ENCODE data around the gene ZNF142.
A peak's percentile ranks its signal among the peaks of the same experiment; 100 is the strongest.

Gene ZNF142

DNA sequence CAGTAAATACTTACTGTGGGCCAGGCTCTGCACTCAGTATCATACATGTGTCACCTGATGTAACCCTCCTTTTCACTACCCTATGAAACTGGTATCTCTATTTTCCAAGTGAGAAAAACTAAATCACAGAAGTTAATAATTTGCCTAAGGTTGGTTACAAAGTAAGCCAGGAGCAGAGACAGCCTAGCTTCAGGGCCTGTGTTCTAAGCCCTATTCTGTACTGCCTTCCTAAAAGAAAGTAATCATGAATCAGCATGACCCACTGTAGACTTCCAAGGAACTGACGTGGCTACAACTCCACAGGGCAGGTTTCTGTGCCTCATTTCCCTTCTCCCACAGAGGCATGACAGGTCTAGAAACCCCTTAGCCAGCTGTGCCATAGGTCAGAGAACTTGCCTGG lies 14.3 kb downstream of the ZNF142 start:
- DNase-seq: no peak

DNA sequence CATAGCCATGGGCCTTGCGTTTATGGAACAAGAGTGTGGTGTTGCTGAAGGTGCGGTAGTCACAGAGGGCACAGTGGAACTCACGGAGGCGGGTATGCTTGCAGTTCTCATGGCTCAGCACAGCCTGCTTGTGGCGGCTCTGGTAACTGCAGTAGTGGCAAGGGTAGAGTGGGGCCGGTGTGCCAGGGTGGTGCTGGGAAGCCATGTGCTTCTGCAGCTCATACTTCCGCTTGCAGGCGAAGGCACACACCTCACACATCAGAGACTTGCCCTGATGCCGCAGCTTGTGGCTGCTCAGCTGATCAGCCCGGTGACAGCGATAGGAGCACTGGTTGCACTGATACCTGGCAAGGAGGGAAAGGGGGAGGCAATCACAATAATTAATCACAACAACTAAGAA lies 14.7 kb downstream of the ZNF142 start:
- no peak for DNase-seq

DNA sequence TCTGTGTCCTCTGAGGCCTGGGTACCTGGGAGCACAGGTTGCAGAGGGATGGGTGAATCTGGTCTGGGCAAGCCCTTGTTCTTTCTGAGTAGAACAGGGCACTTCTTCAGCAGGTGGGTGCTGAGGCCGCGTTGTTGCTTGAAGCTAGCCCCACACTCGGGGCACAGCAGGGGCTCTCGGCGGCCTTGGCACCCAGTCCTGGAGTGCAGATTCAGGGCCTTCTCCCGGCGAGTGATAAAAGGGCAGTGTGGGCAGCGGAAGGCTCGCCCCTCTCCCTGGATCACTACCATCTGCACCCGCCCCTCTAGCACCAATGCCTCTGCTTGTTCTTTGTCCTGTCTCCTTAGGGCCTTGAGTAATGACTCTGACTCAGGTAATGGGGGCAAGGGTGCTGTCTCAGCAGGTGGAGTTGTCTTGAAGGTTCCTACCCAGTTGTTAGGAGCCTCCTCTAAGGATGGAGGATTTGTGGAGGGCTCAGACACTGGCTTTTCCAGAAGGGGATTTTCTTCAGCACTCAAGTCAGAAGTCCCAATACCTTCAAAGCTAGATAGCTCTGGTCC lies 15.6 kb downstream of the ZNF142 start:
- DNase-seq: no peak

- no peak for DNase-seq
These were observed 16.6 kb downstream of the ZNF142 start for GRCh38 chr2:218642786-218643185.

DNA sequence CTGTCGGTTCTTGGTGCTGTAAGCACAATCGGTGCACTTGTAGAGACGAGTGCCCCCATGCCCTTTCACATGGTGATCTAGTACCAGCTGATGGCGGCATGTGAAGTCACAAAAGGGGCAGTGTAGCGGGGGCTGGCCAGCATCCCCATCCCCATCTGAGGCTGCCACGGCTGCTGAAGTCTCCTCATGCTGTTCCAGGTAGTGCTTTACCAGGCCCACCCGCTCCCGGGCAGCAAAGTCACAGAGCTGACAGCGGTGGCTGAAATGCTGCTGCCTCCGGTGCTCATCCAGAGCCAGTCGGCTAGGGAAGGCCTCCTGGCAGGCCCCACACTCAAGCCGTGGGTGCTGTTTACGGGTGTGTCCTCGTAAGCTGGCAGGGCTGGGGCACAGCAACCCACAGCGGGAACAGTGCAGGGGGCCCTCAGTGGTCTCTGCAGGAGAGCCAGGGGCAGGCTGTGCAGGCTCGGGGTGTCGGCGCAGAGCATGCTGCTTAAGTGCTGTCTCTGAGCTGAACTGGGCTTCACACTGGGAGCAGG lies 17.2 kb downstream of the ZNF142 start:
- DNase-seq: no peak

- DNase-seq: no peak
These were observed 21.1 kb downstream of the ZNF142 start for GRCh38 chr2:218638372-218638771.

DNA sequence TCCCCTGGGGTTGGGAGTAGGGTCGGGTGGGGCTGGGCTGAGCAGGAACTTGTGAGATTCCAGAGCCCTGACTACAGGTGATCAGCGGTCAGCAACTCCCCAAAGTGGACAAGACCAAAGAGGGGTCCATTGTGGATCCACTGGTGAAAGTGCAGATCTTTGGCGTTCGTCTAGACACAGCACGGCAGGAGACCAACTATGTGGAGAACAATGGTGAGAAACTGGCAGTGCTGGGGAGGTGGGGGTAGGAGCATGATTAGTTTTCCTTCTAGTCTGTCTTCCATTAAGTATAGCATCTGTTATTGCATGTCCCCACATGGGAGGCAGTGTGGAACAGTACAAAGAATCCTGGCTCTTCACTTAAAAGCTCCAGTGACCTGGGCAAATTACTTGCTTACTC lies 23.7 kb downstream of the ZNF142 start:
- DNase-seq: no peak

GRCh38 chr2:218631837-218632236 lies 27.6 kb downstream of the ZNF142 start:
- DNase-seq: no peak

GRCh38 chr2:218627939-218628338 lies 31.5 kb downstream of the ZNF142 start:
- no peak for DNase-seq

- DNase-seq: no peak
These were observed 33.1 kb downstream of the ZNF142 start for GRCh38 chr2:218626369-218626768.

- DNase-seq: no peak
These were observed 36.1 kb downstream of the ZNF142 start for GRCh38 chr2:218623366-218623705.

DNA sequence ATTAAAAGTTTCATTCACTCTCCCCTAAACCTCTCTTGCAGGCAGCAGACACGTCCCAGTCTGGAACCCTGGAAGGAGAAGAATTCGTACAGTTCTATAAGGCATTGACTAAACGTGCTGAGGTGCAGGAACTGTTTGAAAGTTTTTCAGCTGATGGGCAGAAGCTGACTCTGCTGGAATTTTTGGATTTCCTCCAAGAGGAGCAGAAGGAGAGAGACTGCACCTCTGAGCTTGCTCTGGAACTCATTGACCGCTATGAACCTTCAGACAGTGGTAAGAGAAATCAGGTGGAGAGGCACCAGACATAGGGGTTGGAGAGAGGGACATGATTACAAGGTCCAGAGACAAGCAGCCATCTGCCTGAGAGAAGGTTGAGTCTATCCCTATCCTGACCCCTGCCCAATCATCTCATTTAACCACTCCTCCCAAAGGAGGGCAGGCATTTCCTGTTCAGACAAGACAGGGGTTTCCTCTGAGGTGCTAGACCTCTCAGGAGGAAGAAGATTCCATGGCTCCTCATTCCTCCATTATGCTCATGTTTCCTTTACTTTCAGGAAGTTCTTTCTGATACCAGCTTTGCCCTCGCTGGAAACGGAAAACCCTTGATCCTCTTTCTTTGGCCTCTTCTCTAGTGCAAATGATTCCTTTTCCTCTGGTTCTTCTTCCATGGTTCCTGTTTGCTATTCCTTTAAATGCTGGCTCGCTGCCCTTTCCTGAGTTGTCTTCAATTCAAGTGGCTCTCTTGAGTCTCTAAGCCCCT lies 36.6 kb downstream of the ZNF142 start:
- DNase-seq: no peak

DNA sequence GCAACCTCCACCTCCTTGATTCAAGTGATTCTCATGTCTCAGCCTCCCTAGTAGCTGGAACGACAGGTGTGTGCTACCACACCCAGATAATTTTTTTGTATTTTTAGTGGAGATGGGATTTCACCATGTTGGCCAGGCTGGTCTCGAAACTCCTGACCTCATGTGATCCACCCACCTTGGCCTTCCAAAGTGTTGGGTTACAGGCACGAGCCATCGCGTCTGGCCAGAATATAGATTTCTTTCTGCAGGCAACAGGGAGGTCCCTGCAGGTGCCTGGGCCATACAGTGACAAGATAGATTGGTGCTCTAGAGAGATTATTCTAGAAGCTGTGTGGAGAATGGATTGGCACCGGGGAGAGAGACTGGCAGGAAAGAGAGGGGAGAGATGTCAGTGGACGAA lies 38.4 kb downstream of the ZNF142 start:
- DNase-seq: no peak

DNA sequence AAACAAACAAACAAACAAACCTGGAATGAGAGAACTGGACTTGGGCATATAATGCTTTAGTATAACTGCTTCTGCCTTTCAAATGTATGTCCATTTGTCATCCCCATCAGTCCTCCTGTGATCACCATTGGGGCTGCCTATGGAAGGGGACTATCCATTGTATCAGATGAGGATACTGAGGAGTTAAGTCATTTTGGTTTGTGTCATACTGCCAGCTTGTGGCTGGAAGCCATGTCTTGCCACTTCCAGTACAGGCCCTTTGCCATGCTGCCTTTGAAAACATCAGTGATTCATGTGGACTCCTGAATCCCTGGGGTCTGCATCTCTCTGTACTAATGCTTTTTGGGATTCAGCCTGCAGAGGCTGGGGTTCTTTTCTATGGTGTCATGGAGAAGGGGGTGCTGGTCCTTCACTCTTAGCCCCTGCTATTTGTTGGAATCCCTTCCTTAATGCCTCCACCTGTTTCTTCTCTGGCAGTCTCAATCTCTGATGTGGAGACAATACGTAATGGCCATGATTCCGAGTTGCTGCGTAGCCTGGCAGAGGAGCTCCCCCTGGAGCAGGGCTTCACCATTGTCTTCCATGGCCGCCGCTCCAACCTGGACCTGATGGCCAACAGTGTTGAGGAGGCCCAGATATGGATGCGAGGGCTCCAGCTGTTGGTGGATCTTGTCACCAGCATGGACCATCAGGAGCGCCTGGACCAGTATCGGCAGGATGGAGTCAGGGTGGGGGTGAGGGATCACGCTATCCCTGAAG lies 41.1 kb downstream of the ZNF142 start:
- DNase-seq: no peak

- no peak for DNase-seq
These were observed 43.5 kb downstream of the ZNF142 start for GRCh38 chr2:218615868-218616315.

DNA sequence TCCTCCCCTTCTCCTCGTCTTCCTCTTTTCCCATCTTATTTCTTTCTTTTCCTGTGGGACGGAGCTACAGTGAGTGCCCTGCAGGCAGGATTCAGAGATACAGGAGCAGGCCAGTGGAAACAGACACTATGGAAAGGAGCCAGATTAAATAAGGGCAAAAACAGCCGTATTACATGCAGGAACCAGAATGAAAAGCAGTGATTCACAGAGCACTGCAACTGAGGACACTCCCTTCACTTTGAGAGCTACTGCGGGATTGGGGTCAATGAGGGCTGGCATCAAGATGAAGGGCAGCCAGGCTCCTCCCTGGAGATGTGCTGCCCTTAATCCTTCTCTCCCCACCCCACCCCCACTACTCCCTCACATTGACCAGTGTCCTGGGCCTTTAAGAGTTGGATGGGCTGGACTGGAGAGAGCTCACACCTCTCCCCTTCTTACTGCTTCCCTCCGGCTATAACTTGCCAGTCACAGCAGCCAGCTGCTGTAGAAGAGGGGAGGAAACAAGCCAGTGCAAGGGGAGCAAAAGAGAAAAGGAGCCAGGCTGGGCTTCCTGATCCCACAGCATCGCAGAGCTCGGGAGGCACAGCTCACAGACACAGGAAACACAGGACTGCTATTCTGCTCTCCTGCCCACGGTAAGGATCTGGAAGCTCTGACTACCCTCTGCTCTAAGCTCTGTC lies 51.8 kb downstream of the ZNF142 start, which contains the start of gene PLCD4:
Gene PLCD4, plus strand, starts transcription at position 464 of the 680 bp plus-strand sequence. CDS start 7,841 bp downstream, outside the sequence.
- no peak for DNase-seq

GRCh38 chr2:218605432-218605831 lies 54.0 kb downstream of the ZNF142 start:
- DNase-seq: peak; percentile 72

All from NCI-H524 treated with DMSO at 0.1 percent for 48 hours (cell line).